Activated naive CD4-positive, alpha-beta T cell treated with Interleukin-2 at 50 U/mL for 16 hours (primary cell): Measurements from ENCODE around the gene ADAM21.
"Not testable (repeated sequence)": the region's sequence is repeated elsewhere in the genome, so short reads cannot be mapped to it uniquely, and the experiment has no call there.

ENCODE experiments used
- DNase-seq: peaks from one replicate; pipeline ENCODE4 v3.0.0-alpha.2; 2020

Gene ADAM21

DNA sequence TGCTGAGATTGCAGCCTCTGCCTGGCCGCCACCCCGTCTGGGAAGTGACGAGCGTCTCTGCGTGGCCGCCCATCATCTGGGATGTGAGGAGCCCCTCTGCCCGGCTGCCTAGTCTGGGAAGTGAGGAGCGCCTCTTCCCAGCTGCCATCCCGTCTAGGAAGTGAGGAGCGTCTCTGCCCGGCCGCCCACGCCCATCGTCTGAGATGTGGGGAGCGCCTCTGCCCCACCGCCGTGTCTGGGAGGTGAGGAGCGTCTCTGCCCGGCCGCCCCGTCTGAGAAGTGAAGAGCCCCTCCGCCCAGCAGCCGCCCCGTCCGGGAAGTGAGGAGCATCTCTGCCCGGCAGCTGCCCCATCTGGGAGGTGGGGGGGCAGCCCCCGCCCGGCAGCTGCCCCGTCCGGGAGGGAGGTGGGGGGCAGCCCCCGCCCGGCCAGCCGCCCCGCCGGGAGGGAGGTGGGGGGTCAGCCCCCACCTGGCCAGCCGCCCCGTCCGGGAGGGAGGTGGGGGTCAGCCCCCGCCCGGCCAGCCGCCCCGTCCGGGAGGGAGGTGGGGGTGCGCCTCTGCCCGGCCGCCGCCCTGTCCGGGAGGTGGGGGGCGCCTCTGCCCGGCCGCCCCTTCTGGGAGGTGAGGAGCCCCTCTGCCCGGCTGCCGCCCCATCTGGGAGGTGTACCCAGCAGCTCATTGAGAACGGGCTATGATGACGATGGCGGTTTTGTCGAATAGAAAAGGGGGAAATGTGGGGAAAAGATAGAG lies 25.6 kb downstream of the ADAM21 start:
- not testable (repeated sequence) for DNase-seq

- no peak for DNase-seq
Measured at GRCh38 chr14:70489579-70490200, 37.7 kb downstream of the ADAM21 start.

DNA sequence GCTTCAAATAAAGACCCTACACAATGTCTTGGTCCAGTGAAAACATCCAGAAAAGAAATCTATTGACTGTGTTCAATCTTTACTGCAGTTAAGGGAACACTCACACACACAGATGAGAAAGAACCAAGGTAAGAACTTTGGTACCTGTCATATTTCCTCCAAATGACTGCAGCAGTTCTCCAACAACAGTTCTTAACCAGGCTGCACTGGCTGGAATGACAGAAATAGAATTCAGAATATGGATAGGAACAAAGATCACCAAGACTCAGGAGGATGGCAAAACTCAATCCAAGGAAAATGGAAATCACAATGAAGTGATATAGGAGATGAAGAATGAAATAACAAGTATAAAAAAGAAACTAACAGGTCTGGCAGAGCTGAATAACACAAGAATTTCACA lies 46.2 kb downstream of the ADAM21 start:
- no peak for DNase-seq
